GM21737 (cell line): ENCODE results near the gene TWIST2.

Experiments used
- ATAC-seq: cut with Tn5 transposase; IDR thresholded peaks from one replicate; pipeline ENCODE4 v1.9.1; 2021; ENCODE audit warnings: mild to moderate bottlenecking, moderate library complexity; ENCODE audit not compliant: unreplicated experiment

TWIST2 gene

GRCh38 chr2:238847841-238848690, at the start of gene TWIST2:
TWIST2 (plus strand) TSS chr2:238848085; CDS start chr2:238848216, 131 bp downstream.
- no peak for ATAC-seq

- ATAC-seq, result no peak
Observed at GRCh38 chr2:238801791-238802190, 46.1 kb upstream of the TWIST2 start.

GRCh38 chr2:238802957-238803356, 44.9 kb upstream of the TWIST2 start:
- no peak for ATAC-seq

- ATAC-seq, result no peak
Observed at GRCh38 chr2:238803996-238804870, 43.7 kb upstream of the TWIST2 start.

GRCh38 chr2:238808761-238809160, 39.1 kb upstream of the TWIST2 start:
- ATAC-seq, result no peak

GRCh38 chr2:238810321-238810720, 37.6 kb upstream of the TWIST2 start:
- ATAC-seq, result no peak

- no peak for ATAC-seq
Observed at GRCh38 chr2:238811293-238811692, 36.6 kb upstream of the TWIST2 start.

GRCh38 chr2:238811759-238812158, 36.1 kb upstream of the TWIST2 start:
- no peak for ATAC-seq

- no peak for ATAC-seq
Observed at GRCh38 chr2:238813109-238813508, 34.8 kb upstream of the TWIST2 start.

GRCh38 chr2:238814815-238815214, 33.1 kb upstream of the TWIST2 start:
- ATAC-seq, result no peak

GRCh38 chr2:238816291-238816690, 31.6 kb upstream of the TWIST2 start:
- ATAC-seq, result no peak

- no peak for ATAC-seq
Observed at GRCh38 chr2:238817382-238817781, 30.5 kb upstream of the TWIST2 start.

GRCh38 chr2:238817891-238818290, 30.0 kb upstream of the TWIST2 start:
- ATAC-seq, result no peak

- no peak for ATAC-seq
Observed at GRCh38 chr2:238818561-238818960, 29.3 kb upstream of the TWIST2 start.

- ATAC-seq, result no peak
Observed at GRCh38 chr2:238820197-238820596, 27.7 kb upstream of the TWIST2 start.

GRCh38 chr2:238820916-238821315, 27.0 kb upstream of the TWIST2 start:
- no peak for ATAC-seq

GRCh38 chr2:238821391-238821790, 26.5 kb upstream of the TWIST2 start:
- ATAC-seq, result no peak

- no peak for ATAC-seq
Observed at GRCh38 chr2:238821944-238822670, 25.8 kb upstream of the TWIST2 start.

GRCh38 chr2:238822955-238823354, 24.9 kb upstream of the TWIST2 start:
- ATAC-seq, result no peak

- ATAC-seq, result no peak
Observed at GRCh38 chr2:238831177-238831576, 16.7 kb upstream of the TWIST2 start.

GRCh38 chr2:238834982-238835381, 12.9 kb upstream of the TWIST2 start:
- no peak for ATAC-seq
